ENCODE data around the gene PBX1. TPM values are rescaled to one million over a fixed set of nuclear protein-coding genes. Genes with fewer than 3 reads are reported as not detected.

The PBX1 gene
- total RNA-seq, 2 experiments from 2014 or later: not detected

- Mint-ChIP-seq H3K4me1 (ENCODE audit: low read depth) (no peaks in the 10 kb centered on the region), H3K27ac (no peak overlapping the region), H3K9me3 (ENCODE audit: insufficient read depth) (no peaks in the 10 kb centered on the region), H3K4me3 (no peak overlapping the region), H3K27me3 (ENCODE audit: low read depth) (no peaks in the 10 kb centered on the region), H3K36me3 (ENCODE audit: low read depth) (no peaks in the 10 kb centered on the region)
- CTCF ChIA-PET: no interaction called here
- POLR2A ChIA-PET: no interaction called here
- ATAC-seq (no peak), DNase-seq (no peak)
Observed at GRCh38 chr1:164692420-164692819, 133.4 kb downstream of the PBX1 start.

GRCh38 chr1:164693564-164694359 lies 134.8 kb downstream of the PBX1 start:
- H3K4me1 Mint-ChIP-seq (ENCODE audit: low read depth): no peaks in the 10 kb centered on the region
- no peak overlapping the region for H3K27ac Mint-ChIP-seq
- ChIA-PET POLR2A (interaction anchor here (0.6 kb wide), 1 partner anchor 109 kb away, joined by 3 read pairs; no protein-coding TSS in a partner anchor), CTCF (no interaction called here)
- no peaks in the 10 kb centered on the region for H3K9me3 Mint-ChIP-seq (ENCODE audit: insufficient read depth)
- no peak overlapping the region for H3K4me3 Mint-ChIP-seq
- no peaks in the 10 kb centered on the region for H3K36me3 Mint-ChIP-seq (ENCODE audit: low read depth)
- ATAC-seq (no peak), DNase-seq (no peak)
- H3K27me3 Mint-ChIP-seq (ENCODE audit: low read depth): no peaks in the 10 kb centered on the region

- POLR2A ChIA-PET: no interaction called here
- Mint-ChIP-seq H3K9me3 (ENCODE audit: insufficient read depth) (no peaks in the 10 kb centered on the region), H3K4me3 (no peak overlapping the region), H3K4me1 (ENCODE audit: low read depth) (no peaks in the 10 kb centered on the region), H3K27ac (no peak overlapping the region), H3K36me3 (ENCODE audit: low read depth) (no peaks in the 10 kb centered on the region), H3K27me3 (ENCODE audit: low read depth) (no peaks in the 10 kb centered on the region)
- ATAC-seq (no peak), DNase-seq (no peak)
- CTCF ChIA-PET: no interaction called here
Observed at GRCh38 chr1:164694505-164694904, 135.5 kb downstream of the PBX1 start.

GRCh38 chr1:164695956-164696665 lies 137.1 kb downstream of the PBX1 start:
- H3K36me3 Mint-ChIP-seq (ENCODE audit: low read depth): no peaks in the 10 kb centered on the region
- no peaks in the 10 kb centered on the region for H3K4me1 Mint-ChIP-seq (ENCODE audit: low read depth)
- no peak overlapping the region for H3K4me3 Mint-ChIP-seq
- ChIA-PET POLR2A (no interaction called here), CTCF (no interaction called here)
- no peak overlapping the region for H3K27ac Mint-ChIP-seq
- H3K27me3 Mint-ChIP-seq (ENCODE audit: low read depth): no peaks in the 10 kb centered on the region
- no peak for ATAC-seq
- no peak for DNase-seq
- H3K9me3 Mint-ChIP-seq (ENCODE audit: insufficient read depth): no peaks in the 10 kb centered on the region

GRCh38 chr1:164699815-164700491 lies 141.0 kb downstream of the PBX1 start:
- no peaks in the 10 kb centered on the region for H3K36me3 Mint-ChIP-seq (ENCODE audit: low read depth)
- no peaks in the 10 kb centered on the region for H3K4me1 Mint-ChIP-seq (ENCODE audit: low read depth)
- no peak for ATAC-seq
- CTCF ChIA-PET: no interaction called here
- POLR2A ChIA-PET: no interaction called here
- H3K4me3 Mint-ChIP-seq: no peak overlapping the region
- H3K27ac Mint-ChIP-seq: no peak overlapping the region
- H3K9me3 Mint-ChIP-seq (ENCODE audit: insufficient read depth): no peaks in the 10 kb centered on the region
- DNase-seq: no peak
- H3K27me3 Mint-ChIP-seq (ENCODE audit: low read depth): no peaks in the 10 kb centered on the region

- Mint-ChIP-seq H3K36me3 (ENCODE audit: low read depth) (no peaks in the 10 kb centered on the region), H3K4me3 (no peak overlapping the region), H3K27me3 (ENCODE audit: low read depth) (no peaks in the 10 kb centered on the region), H3K27ac (no peak overlapping the region), H3K4me1 (ENCODE audit: low read depth) (no peaks in the 10 kb centered on the region), H3K9me3 (ENCODE audit: insufficient read depth) (no peaks in the 10 kb centered on the region)
- CTCF ChIA-PET: no interaction called here
- ATAC-seq (no peak), DNase-seq (no peak)
- POLR2A ChIA-PET: no interaction called here
Observed at GRCh38 chr1:164700683-164701082, 141.7 kb downstream of the PBX1 start.

GRCh38 chr1:164701189-164701761 lies 142.3 kb downstream of the PBX1 start:
- CTCF ChIA-PET: interaction anchor here (0.7 kb wide), 1 partner anchor 1430 kb away, joined by 3 read pairs; no protein-coding TSS in a partner anchor
- DNase-seq: no peak
- Mint-ChIP-seq H3K4me1 (ENCODE audit: low read depth) (no peaks in the 10 kb centered on the region), H3K27ac (no peak overlapping the region), H3K36me3 (ENCODE audit: low read depth) (no peaks in the 10 kb centered on the region), H3K9me3 (ENCODE audit: insufficient read depth) (no peaks in the 10 kb centered on the region), H3K27me3 (ENCODE audit: low read depth) (no peaks in the 10 kb centered on the region), H3K4me3 (no peak overlapping the region)
- POLR2A ChIA-PET: interaction anchor here (0.7 kb wide), 1 partner anchor 73 kb away, joined by 3 read pairs; no protein-coding TSS in a partner anchor
- no peak for ATAC-seq

- Mint-ChIP-seq H3K9me3 (ENCODE audit: insufficient read depth) (no peaks in the 10 kb centered on the region), H3K4me3 (no peak overlapping the region), H3K36me3 (ENCODE audit: low read depth) (no peaks in the 10 kb centered on the region), H3K4me1 (ENCODE audit: low read depth) (no peaks in the 10 kb centered on the region), H3K27ac (no peak overlapping the region), H3K27me3 (ENCODE audit: low read depth) (no peaks in the 10 kb centered on the region)
- CTCF ChIA-PET: no interaction called here
- DNase-seq (no peak), ATAC-seq (no peak)
- POLR2A ChIA-PET: no interaction called here
Observed at GRCh38 chr1:164702216-164702615, 143.2 kb downstream of the PBX1 start.

GRCh38 chr1:164702664-164703063 lies 143.7 kb downstream of the PBX1 start:
- Mint-ChIP-seq H3K9me3 (ENCODE audit: insufficient read depth) (no peaks in the 10 kb centered on the region), H3K4me1 (ENCODE audit: low read depth) (no peaks in the 10 kb centered on the region), H3K4me3 (no peak overlapping the region), H3K27ac (no peak overlapping the region), H3K36me3 (ENCODE audit: low read depth) (no peaks in the 10 kb centered on the region), H3K27me3 (ENCODE audit: low read depth) (no peaks in the 10 kb centered on the region)
- POLR2A ChIA-PET: no interaction called here
- DNase-seq: no peak
- CTCF ChIA-PET: no interaction called here
- no peak for ATAC-seq

- ATAC-seq (no peak), DNase-seq (no peak)
- Mint-ChIP-seq H3K4me1 (ENCODE audit: low read depth) (no peaks in the 10 kb centered on the region), H3K4me3 (no peak overlapping the region), H3K27ac (no peak overlapping the region), H3K9me3 (ENCODE audit: insufficient read depth) (no peaks in the 10 kb centered on the region), H3K36me3 (ENCODE audit: low read depth) (no peaks in the 10 kb centered on the region), H3K27me3 (ENCODE audit: low read depth) (no peaks in the 10 kb centered on the region)
- CTCF ChIA-PET: no interaction called here
- POLR2A ChIA-PET: no interaction called here
Observed at GRCh38 chr1:164703463-164703862, 144.5 kb downstream of the PBX1 start.

GRCh38 chr1:164703960-164704411 lies 145.0 kb downstream of the PBX1 start:
- Mint-ChIP-seq H3K4me3 (no peak overlapping the region), H3K36me3 (ENCODE audit: low read depth) (no peaks in the 10 kb centered on the region), H3K27ac (no peak overlapping the region), H3K4me1 (ENCODE audit: low read depth) (no peaks in the 10 kb centered on the region), H3K9me3 (ENCODE audit: insufficient read depth) (no peaks in the 10 kb centered on the region), H3K27me3 (ENCODE audit: low read depth) (no peaks in the 10 kb centered on the region)
- no peak for DNase-seq
- no peak for ATAC-seq
- ChIA-PET POLR2A (no interaction called here), CTCF (interaction anchor here (1.1 kb wide), 1 partner anchor 84 kb away, joined by 3 read pairs; no protein-coding TSS in a partner anchor)

- H3K36me3 Mint-ChIP-seq (ENCODE audit: low read depth): no peaks in the 10 kb centered on the region
- no peaks in the 10 kb centered on the region for H3K9me3 Mint-ChIP-seq (ENCODE audit: insufficient read depth)
- no peaks in the 10 kb centered on the region for H3K4me1 Mint-ChIP-seq (ENCODE audit: low read depth)
- no peak for ATAC-seq
- H3K27me3 Mint-ChIP-seq (ENCODE audit: low read depth): no peaks in the 10 kb centered on the region
- ChIA-PET CTCF (interaction anchor here (0.6 to 1.1 kb wide), 2 partner anchors 83 to 91 kb away, joined by 3 read pairs; no protein-coding TSS in a partner anchor), POLR2A (no interaction called here)
- no peak overlapping the region for H3K27ac Mint-ChIP-seq
- DNase-seq: no peak
- no peak overlapping the region for H3K4me3 Mint-ChIP-seq
Observed at GRCh38 chr1:164704954-164705353, 146.0 kb downstream of the PBX1 start.
